SKM-1 treated with dmso at 0.1 percent for 144 hours (cell line): ENCODE measurements around the gene ZRANB3.
"Not testable (repeated sequence)": the region's sequence is repeated elsewhere in the genome, so short reads cannot be mapped to it uniquely, and the experiment has no call there.

Source experiments
- DNase-seq: peaks from one replicate; lab custom pipeline; 2025; ENCODE audit not compliant: unreplicated experiment; lab: John Stamatoyannopoulos, UW

Gene ZRANB3

DNA sequence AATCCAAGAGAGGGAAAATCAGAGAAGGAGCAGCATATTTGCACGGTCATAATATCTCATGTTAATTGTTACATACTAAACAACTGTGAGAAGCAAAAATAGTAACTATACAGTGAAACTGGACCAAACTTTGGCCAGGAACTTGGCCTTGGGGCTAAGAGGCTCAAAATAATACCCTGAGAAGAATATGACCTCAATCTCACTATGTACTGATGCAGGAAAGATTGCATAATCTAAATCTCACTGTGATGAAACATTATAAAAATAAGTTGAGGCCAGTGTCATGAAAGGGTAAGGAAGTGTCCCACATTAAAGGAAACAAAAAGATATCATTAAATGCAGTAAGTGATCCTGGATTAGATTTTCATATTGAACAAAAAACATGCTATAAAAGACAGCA lies 36.5 kb downstream of the ZRANB3 start:
- DNase-seq: no peak

DNA sequence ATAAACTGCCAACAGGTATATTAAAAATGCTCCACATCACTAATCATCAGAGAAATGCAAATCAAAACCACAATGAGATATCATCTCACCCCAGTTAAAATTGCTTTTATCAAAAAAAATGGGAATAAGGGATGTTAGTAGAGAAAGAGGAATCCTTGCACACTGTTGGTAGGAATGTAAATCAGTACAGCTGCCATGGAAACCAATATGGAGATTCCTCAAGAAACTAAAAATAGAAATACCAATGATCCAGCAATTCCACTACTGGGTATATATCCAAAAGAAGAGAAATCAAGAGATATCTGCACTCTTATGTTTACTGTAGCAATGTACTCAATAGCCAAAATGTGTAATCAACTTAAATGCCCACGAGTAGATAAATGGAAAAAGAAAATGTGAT lies 40.6 kb downstream of the ZRANB3 start:
- DNase-seq: no peak

DNA sequence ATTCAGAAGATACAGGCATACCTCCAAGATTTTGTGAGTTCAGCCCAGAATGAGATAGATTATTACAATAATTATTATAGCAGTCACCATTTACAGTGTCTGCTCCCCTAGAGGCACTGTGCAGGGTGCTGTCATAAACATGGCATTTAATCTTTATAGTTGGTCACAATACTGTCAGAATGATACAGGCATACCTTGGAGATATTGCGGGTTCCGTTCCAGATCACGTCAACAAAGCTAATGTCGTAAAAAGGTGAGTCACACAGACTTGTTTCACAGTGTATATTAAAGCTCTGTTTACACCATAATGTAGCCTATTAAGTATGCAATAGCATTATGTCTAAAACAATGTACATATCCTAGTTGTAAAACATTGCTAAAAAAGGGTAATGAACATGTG lies 45.6 kb downstream of the ZRANB3 start:
- no peak for DNase-seq

DNA sequence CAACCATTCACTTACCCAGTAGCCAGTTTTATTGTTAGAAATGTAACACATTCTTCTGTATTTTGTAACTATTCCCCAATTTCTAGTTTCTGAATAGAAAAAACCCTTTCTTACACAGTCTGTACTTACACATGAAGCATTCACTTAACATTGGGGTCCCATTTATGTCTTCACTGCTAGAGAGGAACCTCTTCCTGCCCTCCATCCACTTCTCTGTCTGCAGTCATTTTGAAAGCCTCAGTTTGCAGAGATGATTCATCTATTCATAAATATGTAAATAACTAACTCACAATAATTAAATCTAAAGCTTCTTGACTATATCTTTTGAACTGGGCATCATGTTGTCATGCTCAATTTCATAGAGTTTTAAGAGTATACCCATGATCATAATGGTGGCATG lies 55.9 kb downstream of the ZRANB3 start:
- DNase-seq: no peak

DNA sequence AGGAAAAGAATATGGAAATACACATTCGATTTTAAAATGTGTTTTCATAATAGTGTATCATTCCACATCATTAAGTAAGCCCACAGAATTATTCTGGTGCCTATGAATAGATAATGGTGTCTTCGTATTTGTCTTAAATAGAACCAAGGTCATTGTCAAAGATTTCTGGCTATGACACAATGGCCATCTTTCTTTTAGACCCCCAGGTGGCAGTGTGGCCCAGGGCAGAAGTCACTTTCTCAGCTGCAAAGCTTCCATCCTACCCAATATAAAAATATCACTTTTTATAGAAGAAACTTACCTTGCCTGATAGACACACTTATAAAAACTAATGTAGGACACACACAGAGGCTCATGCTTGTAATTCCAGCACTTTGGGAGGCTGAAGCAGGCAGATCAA lies 57.5 kb downstream of the ZRANB3 start:
- DNase-seq: no peak

DNA sequence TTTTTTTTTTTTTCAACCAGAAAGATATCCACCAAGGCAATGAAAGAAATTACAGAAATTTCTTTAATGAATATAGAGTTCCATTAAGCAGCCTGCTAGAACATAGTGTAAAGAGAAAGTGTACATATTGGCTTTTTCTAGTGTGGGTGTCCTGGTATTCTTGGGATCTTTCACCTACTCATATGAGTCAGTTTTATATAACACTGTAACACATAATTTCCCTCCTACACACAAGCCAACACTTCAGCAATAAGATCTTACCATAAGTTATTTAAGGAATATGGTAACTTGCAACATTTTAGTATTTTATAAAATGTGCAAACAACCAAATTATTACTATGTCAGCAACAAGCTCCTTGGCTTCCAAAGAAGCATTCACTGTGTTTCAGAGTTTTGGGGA lies 59.9 kb downstream of the ZRANB3 start:
- DNase-seq: no peak

DNA sequence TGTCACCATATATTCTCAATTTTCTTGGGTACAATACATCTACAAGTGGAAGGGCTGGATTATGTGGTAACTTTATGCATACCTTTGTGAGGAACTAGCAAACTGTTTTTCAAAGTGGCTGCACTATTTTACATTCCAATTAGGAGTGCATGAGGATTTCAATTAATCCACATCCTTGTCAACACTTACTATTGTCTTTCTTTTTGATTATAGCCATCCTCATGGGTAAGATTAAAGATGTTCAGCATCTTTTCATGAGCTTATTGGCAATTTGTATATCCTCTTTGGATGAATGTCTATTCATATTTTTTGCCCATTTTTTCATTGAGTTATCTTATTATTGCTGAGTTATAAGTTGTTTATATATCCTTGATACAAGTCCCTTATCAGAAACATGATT lies 73.7 kb downstream of the ZRANB3 start:
- no peak for DNase-seq

DNA sequence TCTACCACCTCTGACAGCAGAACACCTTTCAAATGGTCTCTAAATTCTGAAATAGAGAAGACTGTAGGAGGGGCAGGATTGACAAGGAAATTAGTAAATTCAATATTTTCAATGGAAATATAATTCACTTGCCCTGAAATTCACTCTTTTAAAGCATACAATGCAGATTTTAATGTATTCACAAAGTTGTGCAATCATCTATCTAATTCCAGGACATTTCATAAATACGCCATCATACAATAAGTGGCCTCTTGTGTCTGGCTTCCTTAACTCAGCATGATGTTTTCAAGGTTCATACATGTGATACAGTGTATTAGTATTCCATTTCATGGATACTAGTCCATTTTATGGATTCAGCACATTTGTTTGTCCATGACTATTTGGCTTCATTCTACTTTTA lies 74.2 kb downstream of the ZRANB3 start:
- no peak for DNase-seq

DNA sequence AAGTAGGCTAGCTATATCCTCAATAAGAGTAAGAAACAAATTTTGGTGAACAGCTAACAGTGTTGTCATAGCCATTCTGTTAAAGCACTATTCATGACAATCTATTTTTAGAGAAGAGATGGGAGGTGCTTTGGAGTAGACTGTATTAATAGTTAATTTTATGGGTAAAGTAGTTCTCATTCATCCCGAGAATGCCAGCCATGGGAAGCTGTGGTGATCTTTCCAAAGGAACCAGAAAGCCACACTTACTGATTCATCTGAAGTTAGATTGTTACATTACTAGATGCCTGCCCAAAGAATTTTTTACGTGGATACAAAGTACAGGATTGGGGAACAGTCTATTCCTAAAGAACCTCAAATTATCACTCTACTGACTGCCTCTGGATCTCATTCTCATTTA lies 74.6 kb downstream of the ZRANB3 start:
- DNase-seq: no peak

DNA sequence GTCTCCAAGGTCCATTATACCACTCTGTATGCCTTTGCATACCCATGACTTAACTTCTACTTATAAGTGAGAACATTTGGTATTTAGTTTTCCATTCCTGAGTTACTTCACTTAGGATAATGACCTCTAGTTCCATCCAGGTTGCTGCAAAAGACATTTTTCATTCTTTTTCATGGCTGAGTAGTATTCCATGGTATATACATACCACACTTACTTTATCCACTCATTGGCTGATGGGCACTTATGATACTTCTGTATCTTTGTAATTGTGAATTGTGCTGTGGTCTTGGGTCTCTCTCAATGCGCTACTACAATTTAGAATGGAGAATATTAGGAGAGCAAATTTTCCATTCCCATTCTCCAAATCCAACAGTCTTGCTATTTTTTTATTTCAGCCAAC lies 76.4 kb downstream of the ZRANB3 start:
- no peak for DNase-seq

DNA sequence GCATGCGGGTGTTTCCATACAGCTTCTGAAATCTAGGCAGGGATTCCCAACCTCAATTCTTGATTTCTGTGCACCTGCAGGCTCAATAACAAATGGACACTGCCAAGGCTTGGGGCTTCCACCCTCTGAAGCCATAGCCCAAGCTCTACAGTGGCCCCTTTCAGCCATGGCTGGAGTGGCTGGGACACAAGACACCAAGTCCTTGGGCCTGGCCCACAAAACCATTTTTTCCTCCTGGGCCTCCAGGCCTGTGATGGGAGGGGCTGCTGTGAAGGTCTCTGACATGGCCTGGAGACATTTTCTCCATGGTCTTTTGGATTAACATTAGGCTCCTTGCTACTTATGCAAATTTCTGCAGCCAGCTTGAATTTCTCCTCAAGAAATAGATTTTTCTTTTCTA lies 78.0 kb downstream of the ZRANB3 start:
- not testable (repeated sequence) for DNase-seq

DNA sequence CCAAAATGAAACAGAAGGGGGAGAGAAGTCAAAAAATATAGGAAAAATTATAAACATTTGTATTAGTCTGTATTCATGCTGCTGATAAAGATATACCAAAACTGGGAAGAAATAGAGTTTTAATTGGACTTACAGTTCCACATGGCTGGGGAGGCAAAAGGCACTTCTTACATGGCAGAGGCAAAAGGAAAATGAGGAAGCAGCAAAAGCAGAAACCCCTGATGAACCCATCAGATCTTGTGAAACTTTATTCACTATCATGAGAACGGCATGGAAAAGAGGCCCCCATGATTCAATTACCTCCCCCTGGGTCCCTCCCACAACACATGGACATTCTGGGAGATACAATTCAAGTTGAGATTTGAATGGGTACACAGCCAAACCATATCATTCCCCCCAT lies 79.1 kb downstream of the ZRANB3 start:
- no peak for DNase-seq

DNA sequence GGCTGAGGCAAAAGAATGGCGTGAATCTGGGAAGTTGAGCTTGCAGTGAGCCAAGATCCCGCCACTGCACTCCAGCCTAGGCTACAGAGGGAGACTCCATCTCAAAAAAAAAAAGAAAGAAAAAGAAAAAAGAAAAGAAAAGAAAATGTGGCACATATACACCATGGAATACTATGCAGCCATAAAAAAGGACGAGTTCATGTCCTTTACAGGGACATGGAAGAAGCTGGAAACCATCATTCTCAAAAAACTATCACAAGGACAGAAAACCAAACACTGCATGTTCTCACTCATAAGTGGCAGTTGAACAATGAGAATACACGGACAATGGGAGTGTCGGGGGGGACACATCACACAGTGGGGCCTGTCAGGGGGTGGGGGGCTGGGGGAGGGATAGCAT lies 88.0 kb downstream of the ZRANB3 start:
- DNase-seq: not testable (repeated sequence)

DNA sequence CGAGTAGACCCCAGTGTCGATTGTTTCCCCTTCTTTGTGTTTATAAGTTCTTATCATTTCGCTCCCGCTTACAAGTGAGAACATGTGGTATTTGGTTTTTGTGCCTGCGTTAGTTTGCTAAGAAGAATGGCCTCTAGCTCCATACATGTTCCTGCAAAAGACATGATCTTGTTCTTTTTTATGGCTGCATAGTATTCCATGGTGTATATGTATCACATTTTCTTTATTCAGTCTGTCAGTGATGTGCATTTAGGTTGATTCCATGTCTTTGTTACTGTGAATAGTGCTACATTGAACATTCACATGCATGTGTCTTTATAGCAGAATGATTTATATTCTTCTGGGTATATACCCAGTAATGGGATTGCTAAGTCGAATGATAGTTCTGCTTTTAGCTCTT lies 95.9 kb downstream of the ZRANB3 start:
- not testable (repeated sequence) for DNase-seq

DNA sequence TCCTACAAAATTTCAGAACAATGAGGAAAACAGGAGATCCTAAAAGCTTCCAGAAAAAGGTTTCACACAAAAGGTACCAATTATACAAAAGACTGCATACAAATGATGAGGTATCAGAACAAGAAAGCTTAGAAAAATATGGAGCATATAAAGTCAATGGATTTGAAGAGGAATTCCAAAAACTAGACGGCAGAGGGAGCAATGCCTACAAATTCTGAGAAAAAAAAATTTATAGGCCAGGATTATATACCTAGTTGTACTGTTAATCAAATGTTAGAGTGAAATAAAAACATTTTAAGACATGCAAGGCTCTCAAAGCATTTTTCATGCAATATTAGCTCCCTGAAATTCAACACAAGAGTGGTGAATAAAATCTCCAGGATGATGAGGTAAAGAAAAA lies 106.2 kb downstream of the ZRANB3 start:
- DNase-seq: no peak

DNA sequence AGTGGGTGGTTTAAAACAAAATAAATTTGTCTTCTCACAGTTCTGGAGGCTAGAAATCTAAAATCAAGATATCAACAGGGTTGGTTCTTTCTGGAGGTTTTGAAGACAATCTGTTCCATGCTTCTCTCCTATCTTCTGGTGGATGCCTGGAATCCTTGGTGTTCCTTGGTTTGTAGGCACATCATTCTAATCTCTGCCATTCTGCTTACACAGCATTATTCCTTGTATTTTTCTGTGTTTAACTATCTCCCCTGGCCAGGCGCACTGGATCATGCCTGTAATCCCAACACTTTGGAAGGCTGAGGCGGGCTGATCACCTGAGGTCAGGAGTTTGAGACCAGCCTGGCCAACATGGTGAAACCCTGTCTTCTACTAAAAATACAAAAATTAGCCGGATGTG lies 108.1 kb downstream of the ZRANB3 start:
- DNase-seq: no peak

DNA sequence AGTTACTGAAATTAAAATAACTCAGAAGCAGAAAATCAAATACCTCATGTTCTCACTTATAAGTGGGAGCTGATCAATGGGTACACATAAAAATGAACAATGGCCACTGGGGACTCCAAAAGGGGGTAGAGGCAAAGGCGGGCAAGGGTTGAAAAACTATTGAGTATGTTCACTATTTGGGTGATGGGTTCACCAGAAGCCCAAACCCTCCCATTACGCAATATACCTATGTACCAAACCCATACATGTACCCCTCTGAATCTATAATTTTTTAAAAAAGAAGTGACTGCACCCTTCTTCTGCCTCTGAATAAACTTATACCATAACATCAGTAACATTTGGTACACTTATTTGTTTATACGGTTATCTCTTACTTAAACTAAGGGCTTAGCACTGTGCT lies 119.4 kb downstream of the ZRANB3 start:
- DNase-seq: no peak

DNA sequence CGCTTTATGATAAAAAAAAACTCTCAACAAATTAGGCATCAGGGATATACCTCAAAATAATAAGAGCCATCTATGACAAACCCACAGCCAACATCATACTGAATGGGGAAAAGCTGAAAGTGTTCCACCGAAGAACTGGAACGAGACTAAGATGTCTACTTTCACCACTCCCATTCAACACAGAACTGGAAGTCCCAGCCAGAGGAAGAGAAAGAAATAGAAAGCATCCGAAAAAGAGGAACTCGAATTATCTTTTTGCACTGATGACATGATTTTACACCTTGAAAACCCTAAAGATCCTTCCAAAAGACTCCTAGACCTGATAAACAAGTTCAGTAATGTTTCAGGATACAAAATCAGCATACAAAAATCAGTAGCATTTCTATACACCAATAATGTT lies 121.6 kb downstream of the ZRANB3 start:
- no peak for DNase-seq

DNA sequence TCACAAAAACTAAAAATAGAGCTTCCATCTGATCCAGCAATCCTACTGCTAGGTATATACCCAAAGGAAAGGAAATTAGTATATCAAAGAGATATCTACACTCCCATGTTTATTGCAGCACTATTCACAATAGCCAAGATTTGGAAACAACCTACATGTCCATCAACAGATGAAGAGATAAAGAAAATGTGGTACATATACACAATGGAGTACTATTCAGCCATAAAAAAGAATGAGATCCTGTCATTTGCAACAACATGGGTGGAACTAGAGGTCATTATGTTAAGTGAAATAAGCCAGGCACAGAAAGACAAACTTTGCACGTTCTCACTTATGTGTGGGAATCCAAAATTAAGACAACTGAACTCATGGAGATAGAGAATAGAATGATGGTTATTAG lies 134.8 kb downstream of the ZRANB3 start:
- DNase-seq: not testable (repeated sequence)

DNA sequence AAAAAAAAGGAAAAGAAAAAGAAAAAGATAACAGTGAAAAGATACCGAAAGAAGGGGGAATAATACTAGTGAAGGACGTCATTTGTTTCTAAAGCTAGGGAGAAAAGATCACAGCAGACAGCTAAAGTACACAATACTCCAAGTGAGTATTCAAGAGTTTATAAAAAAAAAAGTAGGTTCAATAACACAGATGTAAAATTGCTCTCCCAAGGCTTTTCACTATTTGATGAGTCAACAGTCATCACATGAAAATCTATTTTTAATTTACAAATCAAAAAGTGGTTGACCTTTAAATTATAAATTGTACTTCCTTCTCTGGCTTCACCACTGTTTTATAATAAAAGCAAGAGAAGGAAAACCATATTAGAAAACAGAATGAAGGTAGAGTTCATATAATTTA lies 144.0 kb downstream of the ZRANB3 start:
- DNase-seq: no peak

DNA sequence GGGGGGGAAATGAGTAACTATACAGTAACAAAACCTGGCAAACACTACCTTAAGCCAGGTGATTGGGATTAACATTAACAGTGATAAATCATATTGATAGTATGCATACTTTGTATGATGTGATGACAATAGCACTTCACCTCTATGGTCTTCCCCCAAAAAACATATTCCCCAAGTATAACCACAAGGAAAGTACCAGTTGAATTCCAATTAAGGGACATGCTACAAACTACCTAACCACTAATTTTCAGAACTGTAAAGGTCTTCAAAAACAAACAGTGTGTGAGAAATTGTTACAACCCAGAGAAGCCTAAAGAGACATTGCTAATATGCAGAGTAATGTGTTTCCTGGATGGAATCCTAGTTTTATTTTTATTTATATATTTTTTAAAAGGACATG lies 152.4 kb downstream of the ZRANB3 start:
- DNase-seq: no peak

DNA sequence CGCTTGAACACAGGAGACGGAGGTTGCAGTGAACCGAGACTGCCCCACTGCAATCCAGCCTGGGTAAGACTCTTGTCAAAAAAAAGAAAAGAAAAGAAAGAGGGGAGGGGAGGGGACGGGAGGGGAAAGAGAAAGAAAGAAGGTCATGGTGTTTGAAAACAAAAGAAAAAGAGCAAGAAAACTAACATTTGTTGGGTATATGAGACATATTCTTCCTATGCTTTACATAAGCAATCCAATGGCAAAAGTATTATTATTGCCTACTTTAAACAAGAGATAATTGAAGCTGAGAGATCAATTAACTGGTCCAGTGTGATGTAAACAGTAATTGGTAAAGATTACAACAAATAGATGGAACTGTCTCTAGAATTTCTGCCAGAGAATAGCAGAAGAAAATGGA lies 157.3 kb downstream of the ZRANB3 start:
- no peak for DNase-seq

DNA sequence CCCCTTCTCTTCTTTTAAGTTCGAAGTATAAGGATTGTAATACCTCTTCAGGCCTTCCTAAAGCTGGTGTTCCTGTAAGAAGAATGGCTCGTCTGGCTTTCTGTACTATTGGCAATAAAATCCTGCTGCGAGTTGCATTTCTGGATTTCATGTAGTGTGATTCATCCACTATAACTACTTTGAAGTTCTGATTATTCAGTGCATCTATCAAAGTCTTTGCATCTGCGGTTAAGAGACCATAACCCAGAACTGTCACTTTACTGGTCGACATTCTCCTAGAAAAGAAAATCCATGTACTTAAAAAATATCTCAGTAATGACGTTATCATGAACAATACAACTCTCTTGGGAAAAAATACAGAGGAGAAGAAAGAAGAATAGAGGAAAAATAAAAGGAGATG lies 181.1 kb downstream of the ZRANB3 start:
- DNase-seq: no peak

DNA sequence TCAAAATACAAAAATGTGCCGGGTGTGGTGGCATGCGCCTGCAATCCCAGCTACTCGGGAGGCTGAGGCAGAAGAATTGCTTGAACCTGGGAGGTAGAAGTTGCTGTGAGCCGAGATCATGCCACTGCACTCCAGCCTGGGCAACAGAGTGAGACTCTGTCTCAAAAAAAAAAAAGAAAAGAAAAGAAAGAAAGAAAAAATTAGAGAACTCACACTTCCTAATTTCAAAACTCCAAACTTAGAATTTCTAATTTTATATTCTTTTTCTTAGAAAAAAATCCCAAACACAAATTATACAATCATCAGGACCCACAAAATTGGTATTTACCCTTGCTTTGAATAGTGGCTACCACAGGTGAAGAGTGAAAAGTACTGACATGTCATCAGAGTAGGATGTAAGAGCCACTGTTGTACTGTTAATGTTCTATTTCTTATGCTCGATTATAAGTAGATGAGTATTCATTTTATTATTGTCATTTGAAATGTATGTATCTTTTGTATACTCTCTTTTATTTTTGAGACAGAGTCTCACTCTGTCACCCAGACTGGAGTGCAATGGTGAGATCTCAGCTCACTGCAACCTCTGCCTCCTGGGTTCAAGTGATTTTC lies 182.8 kb downstream of the ZRANB3 start:
- DNase-seq: not testable (repeated sequence)
